GM18498 (cell line): Measurements from ENCODE around the gene NOP16.

ENCODE experiments used
- ATAC-seq: cut with Tn5 transposase; IDR thresholded peaks from one replicate; pipeline ENCODE4 v1.9.1; 2021; ENCODE audit warnings: mild to moderate bottlenecking, moderate library complexity; ENCODE audit not compliant: unreplicated experiment

NOP16 gene

DNA sequence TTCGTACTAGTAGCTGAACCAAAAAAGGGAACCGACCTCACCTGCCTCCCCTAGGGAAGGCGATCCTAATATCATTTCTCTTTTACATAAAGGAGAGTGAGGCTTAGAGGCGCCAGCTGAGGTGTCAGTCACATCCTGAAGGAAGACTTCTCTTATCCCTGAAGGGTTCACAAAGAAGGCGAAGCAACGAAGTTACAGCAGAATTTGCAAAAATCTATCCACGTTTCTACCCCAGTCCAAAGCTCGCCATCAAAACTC, 26.2 kb downstream of the NOP16 start:
- no peak for ATAC-seq

DNA sequence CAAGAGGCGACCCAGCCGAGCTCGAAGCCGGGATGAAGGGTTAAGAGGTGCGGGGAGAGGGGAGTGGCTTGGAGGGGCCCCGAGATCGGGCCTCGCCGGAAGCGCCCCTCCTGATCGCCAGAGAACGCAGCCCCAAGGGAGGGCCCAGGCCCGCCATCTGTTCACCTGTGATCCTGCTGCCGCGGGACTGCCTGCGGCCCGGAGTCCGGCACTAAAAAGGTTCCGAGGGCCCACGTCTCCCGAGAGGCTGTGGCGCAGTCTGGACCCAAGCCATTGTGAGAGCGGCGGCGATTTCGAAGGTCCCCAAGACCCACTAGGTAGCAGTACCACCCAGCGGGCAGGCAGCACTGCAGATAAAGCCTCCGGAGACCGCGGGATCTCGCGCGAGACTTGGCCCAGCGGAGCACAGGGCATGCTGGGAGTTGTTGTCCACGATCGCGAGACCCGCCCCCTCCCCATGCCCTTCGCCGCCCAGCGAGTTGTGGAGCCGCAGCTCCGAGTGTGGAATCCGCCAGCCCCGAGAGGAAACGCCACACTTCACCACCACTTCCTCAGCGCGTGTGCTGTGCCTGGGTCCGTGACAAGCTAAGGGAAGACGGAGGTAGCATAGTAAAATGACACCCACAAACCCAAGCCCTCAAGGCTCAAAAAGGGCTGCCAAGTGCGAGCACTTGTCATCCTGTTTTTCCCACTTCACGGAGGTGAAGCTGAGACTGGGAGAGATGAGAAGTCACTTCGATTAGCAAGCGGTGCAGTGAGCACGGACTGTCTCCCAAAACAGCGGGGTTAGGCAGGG, 26.8 kb downstream of the NOP16 start, which contains the start of gene KIAA1191:
Gene KIAA1191 (minus strand): TSS at position 328 of the 796 bp plus-strand sequence. CDS start 2,256 bp downstream, outside the sequence.
- peak; percentile 85 for ATAC-seq

DNA sequence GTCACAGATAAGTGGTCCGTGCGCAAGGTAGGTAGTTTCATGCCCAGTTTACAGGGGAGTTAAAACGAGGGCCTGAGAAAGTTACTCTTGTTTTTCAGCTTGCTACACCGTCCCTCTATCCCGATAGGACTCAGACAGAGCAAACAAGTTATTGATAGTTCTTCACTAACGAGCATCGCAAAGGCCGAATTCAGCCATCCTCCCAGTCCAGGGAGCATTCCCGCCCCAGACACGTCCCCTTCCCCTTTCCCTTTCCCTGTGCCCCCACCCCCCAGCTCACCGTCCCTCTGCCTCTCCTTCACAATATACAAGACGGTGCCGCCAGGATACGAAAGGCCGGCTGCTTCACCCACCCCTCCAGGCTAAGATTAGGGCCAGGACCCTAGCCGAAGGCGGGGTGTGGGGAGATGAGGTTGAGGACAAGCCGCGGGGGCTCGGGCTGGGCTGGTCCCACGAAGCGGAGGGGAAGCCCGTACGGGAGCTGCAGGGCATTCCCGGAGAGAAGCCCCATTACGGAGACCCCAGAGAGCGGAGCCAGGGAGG, 27.4 kb downstream of the NOP16 start:
- no peak for ATAC-seq

DNA sequence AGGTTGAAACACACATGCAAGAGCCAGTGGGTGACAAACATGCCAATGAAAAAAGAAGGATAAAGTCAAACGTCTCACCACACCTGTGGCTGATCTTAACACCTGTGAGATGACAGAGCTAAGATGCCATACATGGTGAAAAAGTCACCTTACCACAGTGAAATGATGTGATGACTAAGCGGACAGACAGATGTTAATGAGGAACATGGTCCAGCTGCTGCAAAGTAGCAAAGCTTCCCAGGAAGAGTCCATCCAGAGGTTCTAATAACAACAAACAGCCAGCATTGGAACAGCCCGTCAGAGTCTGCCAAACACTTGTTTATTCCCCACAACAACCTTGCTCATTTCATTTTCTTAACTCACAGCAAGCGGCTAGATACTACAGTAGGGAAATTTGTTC, 28.7 kb downstream of the NOP16 start:
- ATAC-seq = no peak

DNA sequence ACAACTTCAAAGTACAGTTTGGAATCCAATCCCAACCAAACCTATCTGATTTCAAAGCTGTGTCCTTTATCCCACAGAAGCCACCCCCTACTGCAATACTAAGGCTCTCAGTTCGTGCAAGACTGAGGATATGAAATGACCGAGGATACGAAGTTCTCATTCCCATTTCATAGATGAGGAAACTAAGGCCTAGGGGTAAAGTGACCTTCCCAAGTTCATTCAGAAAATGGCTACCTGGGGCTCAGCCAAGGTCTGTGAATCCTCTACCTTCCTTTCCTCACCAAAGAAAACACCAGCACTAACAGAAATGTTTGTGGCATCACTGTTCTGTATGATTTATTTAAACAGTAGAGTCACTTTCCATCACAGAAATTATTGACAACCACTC, 32.2 kb downstream of the NOP16 start:
- no peak for ATAC-seq

DNA sequence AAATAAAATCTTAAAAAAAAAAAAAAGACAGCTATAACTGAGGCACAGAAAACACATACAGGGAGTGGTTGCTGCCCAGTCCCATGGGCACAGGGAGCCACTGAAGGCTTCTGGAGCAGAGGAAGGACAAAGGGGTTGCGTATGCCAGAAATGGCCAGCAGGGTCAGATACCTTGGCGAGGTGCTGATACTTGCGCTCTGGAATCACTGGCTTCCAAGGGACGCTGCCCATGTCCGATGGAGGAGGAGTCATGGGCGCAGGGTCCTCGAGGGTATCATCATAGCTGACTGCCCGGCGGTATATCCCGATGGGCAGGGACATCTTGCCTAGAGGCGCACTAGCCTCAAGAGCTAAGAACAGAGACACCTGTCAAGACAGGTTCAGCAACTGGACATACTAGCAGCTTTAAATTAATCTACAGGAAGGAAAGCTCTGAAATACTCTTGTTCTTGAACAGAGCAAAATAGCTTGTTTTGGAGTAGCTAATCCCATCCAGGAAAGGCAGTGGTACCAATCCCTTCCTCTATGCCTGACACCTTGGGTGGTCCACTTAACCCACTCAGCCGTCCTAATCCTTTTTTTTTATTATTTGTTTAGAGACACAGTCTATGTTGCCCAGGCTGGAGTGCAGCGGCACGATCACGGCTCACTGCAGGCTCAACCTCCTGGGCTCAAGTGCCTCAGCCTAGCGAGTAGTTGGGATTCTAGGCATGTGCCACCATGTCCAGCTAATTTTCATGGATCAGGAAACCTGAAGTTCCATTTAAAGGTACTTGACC, 32.8 kb downstream of the NOP16 start:
- no peak for ATAC-seq

DNA sequence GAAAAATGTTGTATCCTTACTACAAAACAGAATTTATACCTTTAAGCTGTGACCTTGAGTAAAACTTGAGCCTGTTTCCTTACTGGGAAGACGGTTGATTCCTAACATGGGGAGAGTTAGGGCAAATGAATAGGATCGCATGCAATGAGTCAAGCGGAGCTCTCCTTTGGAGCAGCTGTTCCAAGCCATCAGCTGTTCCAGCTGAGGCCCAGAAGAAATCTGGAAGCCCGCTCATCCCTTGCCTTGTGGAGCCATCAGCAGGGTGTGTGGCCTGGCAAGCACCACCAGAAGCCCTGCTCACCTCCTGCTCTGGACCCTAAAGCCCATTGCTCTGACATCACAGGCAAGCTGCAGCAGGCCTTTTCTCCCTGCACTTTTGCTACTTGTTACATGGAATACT, 34.9 kb downstream of the NOP16 start:
- ATAC-seq = no peak

DNA sequence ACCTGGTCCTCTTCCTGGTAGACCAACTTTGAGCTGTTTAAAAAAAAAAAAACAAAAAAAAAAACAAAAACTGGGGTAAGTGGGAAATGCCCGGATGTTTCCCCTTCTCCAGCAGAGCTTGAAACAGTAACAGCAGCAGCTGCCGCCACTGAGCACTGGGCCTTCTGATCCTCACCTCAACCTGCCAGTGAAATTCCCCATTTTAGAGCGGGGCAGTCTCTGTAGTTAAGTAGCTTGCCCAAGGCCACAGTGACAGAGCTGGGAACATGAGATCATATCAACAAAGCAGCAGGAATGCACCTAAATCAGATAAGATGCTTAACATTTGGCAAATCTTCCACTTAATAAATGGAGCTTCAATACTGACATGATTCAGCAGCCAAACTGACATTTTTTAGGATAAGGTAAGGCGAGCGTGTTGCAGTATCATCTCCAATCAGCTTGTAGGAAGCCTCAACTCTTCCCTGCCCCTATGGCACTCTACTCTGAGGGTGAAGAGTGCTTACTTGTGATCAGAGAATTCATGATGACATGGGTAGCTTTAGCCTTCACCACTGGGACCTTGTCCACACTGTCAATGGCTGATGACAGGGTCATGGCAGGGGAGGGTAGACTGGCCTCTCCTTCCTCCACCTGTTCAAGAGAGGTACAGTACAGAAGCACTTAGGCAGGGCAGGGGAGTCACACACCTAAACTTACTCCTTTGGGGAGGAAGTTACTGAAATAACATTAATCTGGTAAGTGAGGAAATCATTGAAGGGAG, 36.1 kb downstream of the NOP16 start:
- ATAC-seq = no peak

DNA sequence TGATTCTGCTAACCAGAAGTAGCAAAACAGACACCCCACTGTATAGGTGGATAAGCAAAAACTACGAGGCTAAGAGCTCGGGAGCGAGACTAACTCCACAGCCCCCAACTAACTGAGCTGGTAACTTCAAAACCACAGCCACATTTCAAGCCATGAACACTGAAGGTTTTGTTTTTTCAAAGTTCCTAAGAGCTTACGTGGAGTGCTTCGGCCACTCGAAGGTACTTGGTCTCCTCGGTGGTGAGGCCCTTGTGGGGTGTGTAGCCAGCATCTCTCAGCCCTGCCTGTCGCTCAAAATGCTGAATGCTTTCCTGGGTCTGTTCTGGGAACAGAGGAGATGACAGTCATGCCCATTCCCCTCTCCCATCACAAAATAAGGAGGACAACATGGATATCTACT, 38.0 kb downstream of the NOP16 start:
- ATAC-seq = no peak

DNA sequence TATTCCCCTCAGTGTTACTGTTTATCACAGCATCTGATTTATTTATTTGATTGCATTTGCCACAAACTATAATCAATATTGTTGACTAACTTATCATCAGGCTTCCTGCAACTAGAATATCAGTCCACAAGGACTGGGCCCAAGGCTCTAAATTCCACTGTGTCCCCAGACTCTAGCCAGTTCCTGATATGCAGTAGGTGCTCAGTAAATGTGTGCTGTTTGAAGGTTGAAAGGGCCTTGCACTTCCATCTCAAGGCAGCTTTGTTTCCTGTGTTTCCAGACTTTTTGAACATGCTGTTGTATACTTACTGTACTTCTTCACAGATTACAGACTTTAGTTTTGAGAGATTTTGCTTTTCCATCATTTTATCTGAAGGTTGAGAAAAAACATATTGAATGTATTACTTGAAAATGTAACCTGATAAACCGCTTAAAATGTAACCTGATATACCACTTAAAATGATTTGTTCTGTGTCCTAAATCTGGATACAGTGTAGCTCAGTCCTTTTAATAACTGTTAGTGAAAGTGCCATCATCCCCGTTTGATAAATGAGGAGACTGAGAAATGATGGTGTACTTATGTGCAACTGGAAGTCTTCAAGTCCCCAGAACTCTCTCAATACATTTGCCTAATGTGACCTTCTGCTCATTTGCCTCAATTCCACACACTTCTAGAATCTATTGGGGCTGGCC, 45.5 kb downstream of the NOP16 start:
- no peak for ATAC-seq

DNA sequence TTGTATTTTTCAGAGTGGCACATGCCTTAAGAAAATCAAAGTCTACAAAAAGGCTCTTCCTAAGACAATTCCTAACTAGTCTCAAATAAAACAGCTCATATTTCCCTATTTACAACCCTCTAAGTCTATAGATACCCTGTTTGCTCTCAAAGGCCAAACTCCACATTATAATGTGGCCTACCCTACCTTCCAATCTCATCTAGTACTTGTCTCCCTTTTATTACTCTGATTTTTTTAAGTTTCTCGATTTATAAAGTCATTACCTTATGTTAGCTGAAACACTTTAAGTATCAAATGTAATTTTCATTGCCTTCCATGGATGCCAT, 46.3 kb downstream of the NOP16 start:
- ATAC-seq = no peak

DNA sequence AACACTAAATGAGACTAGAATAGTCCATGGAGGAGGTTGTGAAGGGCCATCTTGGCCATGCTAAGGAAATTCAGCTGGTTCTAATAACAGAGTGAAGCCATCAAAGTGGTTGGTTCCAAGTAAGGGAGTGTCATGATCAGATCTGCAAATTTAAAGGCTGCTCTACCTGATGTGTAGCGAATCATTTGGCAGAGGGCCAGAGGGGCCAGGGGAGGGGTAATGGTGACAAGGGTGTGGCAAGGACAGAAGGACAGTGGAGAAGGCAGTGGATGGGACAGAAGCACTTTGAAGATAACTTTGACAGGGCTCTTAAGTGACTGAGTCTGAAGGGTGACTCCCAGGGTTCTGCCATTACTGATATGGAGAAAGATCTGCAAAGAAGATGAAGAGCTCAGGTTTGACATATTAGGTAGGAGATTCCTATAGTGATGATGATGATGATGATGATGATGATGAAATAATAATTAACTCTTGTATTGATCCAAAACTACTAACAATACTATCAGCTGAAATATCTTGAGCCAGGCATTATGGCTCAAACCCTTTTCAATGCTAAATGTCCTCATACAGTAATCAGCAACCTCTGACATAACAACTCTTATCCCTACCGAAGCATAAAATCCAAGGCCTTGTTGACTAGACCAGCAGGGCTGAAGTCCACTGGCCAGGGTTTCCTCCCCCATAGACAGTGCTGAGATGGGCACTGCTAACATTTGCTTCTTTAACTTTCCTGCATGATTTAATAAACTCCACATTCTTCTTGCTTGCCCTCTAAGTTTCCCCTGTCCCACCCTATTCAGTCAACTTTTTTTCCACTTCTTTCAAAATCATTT, 46.9 kb downstream of the NOP16 start:
- ATAC-seq = no peak

DNA sequence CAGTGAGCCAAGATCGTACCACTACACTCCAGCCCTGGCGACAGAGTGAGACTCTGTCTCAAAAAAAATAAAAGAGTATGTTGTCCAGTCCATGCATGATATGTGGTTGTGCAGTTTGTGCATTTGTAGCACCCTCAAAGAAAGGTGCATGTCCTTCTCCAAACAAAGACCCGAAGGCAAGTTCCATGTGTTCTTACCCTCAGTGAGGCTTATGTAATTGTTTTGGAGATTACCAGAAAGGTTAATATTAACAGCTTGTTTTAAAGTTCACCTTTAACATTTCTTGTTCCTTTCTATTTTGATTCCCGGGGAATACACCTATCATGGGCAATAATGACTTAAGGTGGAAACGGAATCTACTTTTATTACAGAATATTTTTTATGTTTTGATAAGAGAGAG, 49.1 kb downstream of the NOP16 start:
- ATAC-seq = no peak

DNA sequence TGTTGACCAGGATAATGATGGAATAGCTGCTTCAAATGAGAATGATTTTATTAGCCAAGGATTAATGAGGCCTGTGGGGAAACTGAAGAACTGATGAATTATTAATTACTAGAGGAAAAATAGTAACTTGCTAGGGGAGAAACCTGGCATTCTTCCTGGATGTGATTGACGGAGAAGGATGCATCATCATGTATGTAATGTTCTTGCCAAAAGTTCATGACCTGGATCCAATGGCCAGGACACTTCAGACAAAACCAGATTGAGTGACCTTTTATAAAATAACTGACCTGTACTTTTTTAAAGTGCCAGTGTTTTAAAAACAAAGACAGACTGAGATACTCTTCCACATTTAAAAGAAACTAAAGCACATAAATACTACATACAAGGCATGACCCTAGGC, 50.5 kb downstream of the NOP16 start:
- ATAC-seq = no peak

DNA sequence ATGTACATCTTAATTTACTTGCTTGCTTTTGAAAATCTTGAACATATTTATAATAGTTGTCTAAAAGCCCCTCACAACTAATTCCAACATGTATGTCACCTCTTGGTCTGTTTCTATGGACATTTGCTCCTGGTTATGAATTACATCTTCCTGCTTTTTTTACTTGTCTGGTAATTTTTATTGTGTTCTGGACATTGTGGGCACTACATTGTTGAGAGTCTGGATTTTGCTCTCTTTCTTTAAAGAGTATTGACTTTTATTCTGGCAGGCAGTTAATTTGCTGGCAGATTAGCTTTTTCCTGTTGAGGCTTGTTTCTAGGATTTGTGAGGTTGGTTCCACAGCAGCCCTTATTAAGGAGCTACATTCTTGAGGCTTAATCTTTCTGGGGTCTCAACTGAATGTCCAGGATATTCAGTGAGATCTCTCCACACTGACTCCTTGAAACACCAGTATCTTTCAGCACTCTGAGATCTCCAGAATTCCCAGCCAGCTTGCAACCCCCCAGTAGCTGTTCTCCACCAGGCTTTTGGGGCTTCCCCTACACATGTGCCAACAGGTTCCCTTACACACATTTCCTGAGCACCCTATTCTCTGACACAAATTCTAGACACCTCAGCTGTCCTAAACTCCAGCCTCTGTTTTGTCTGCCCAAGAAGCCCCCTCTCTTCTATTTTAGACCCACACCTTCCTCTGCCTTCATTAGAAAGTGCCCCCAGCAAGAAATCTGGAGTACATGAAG, 54.2 kb downstream of the NOP16 start:
- no peak for ATAC-seq
